Mesenchymal stem cell (in vitro differentiated cells and primary cell): ENCODE results near the gene PTPRN2.

Experiments
- DNase-seq: peaks from one replicate; pipeline ENCODE4 v3.0.0-alpha.2; 2013
- H2AFZ ChIP-seq: one replicate; pipeline ENCODE4 v1.6.1; 2013; ENCODE audit warnings: low read depth, mild to moderate bottlenecking, control low read depth, inconsistent platforms, low read length, moderate library complexity
- H2AK5ac ChIP-seq: 2 replicates; pipeline ENCODE4 v1.6.1; 2013; ENCODE audit warnings: low read length, moderate library complexity, mild to moderate bottlenecking, inconsistent platforms; ENCODE audit not compliant: severe bottlenecking
- H2BK120ac ChIP-seq: one replicate; pipeline ENCODE4 v1.6.1; 2013; ENCODE audit warnings: low read depth, mild to moderate bottlenecking, inconsistent platforms, low read length, moderate library complexity
- H2BK12ac ChIP-seq, 2 experiments: one replicate each; pipeline ENCODE4 v1.6.1; 2013; ENCODE audit warnings: inconsistent platforms in 2 of 2, low read length in 2 of 2, mild to moderate bottlenecking in 2 of 2, moderate library complexity in 2 of 2, control low read depth in 1 of 2
- H2BK15ac ChIP-seq: one replicate; pipeline ENCODE4 v1.6.1; 2013; ENCODE audit warnings: mild to moderate bottlenecking, low read depth, inconsistent platforms; ENCODE audit not compliant: poor library complexity, severe bottlenecking
- H2BK5ac ChIP-seq: 2 replicates; pipeline ENCODE4 v1.6.1; 2013; ENCODE audit warnings: low read depth, mild to moderate bottlenecking, low read length, control low read depth, inconsistent platforms; ENCODE audit not compliant: poor library complexity, severe bottlenecking
- H3K14ac ChIP-seq, 2 experiments: one replicate each; pipeline ENCODE4 v1.6.1; 2013; ENCODE audit warnings: inconsistent platforms in 2 of 2, low read length in 2 of 2, control low read depth in 1 of 2, mild to moderate bottlenecking in 1 of 2, moderate library complexity in 1 of 2
- H3K18ac ChIP-seq, 2 experiments: one replicate each; pipeline ENCODE4 v1.6.1; 2013; ENCODE audit warnings: inconsistent platforms in 2 of 2, low read length in 2 of 2, control low read depth in 1 of 2, low read depth in 1 of 2, mild to moderate bottlenecking in 1 of 2
- H3K23ac ChIP-seq, 2 experiments: one replicate each; pipeline ENCODE4 v1.6.1; 2013; ENCODE audit warnings: inconsistent platforms in 2 of 2, low read length in 2 of 2, mild to moderate bottlenecking in 2 of 2, moderate library complexity in 2 of 2, control low read depth in 1 of 2
- H3K27ac ChIP-seq: 2 replicates; pipeline ENCODE4 v1.5.1; 2013; ENCODE audit warnings: mild to moderate bottlenecking, moderate library complexity, low read length, control low read depth, inconsistent platforms; ENCODE audit not compliant: poor library complexity, severe bottlenecking
- H3K27me3 ChIP-seq, 2 experiments: 2 replicates each; pipeline versions ENCODE4 v1.6.1 to v1.7.0; 2013; ENCODE audit warnings: low read length in 2 of 2, mild to moderate bottlenecking in 2 of 2, moderate library complexity in 2 of 2, control low read depth in 1 of 2, inconsistent platforms in 1 of 2; ENCODE audit not compliant: control insufficient read depth in 1 of 2, insufficient read depth in 1 of 2
- H3K36me3 ChIP-seq, 2 experiments: 2 replicates each; pipeline versions ENCODE4 v1.6.1 to v1.7.0; 2013; ENCODE audit warnings: low read length in 2 of 2, control low read depth in 1 of 2, inconsistent platforms in 1 of 2, low read depth in 1 of 2, mild to moderate bottlenecking in 1 of 2; ENCODE audit not compliant: insufficient read depth in 2 of 2, control insufficient read depth in 1 of 2
- H3K4ac ChIP-seq, 2 experiments: one replicate each; pipeline ENCODE4 v1.6.1; 2013; ENCODE audit warnings: inconsistent platforms in 2 of 2, low read length in 2 of 2, mild to moderate bottlenecking in 2 of 2, moderate library complexity in 2 of 2, control low read depth in 1 of 2, low read depth in 1 of 2
- H3K4me1 ChIP-seq: 2 replicates; pipeline ENCODE4 v1.6.1; 2013; ENCODE audit warnings: low read depth, low read length, control low read depth; ENCODE audit not compliant: control insufficient read depth, insufficient read depth
- H3K4me2 ChIP-seq: 2 replicates; pipeline ENCODE4 v1.6.1; 2013; ENCODE audit warnings: low read length, mild to moderate bottlenecking, inconsistent platforms; ENCODE audit not compliant: poor library complexity, severe bottlenecking
- H3K4me3 ChIP-seq, 2 experiments: 2 replicates each; pipeline versions ENCODE4 v1.5.1 to v1.7.0; 2013; ENCODE audit warnings: low read length in 2 of 2, mild to moderate bottlenecking in 2 of 2, control low read depth in 1 of 2, low read depth in 1 of 2; ENCODE audit not compliant: insufficient read depth in 1 of 2
- H3K79me1 ChIP-seq: replicated peaks from 2 replicates; pipeline ENCODE4 v1.6.1; 2013; ENCODE audit warnings: mild to moderate bottlenecking, control low read depth, low read length, inconsistent platforms; ENCODE audit not compliant: poor library complexity, severe bottlenecking
- H3K9ac ChIP-seq: 2 replicates; pipeline ENCODE4 v1.7.0; 2013; ENCODE audit warnings: mild to moderate bottlenecking, low read length, moderate library complexity
- H3K9me3 ChIP-seq: 2 replicates; pipeline ENCODE4 v1.7.0; 2013; ENCODE audit warnings: mild to moderate bottlenecking, low read length; ENCODE audit not compliant: control insufficient read depth
- H4K8ac ChIP-seq: one replicate; pipeline ENCODE4 v1.6.1; 2013; ENCODE audit warnings: inconsistent platforms, mild to moderate bottlenecking, low read length, moderate library complexity
- H4K91ac ChIP-seq: one replicate; pipeline ENCODE4 v1.6.1; 2013; ENCODE audit warnings: mild to moderate bottlenecking, low read length, inconsistent platforms
- WGBS: methylation state at CpG from one replicate; pipeline ENCODE4 v1.1.7; 2013; ENCODE audit warnings: mixed read lengths; 5-methylcytosine and 5-hydroxymethylcytosine counted together

Gene PTPRN2

DNA sequence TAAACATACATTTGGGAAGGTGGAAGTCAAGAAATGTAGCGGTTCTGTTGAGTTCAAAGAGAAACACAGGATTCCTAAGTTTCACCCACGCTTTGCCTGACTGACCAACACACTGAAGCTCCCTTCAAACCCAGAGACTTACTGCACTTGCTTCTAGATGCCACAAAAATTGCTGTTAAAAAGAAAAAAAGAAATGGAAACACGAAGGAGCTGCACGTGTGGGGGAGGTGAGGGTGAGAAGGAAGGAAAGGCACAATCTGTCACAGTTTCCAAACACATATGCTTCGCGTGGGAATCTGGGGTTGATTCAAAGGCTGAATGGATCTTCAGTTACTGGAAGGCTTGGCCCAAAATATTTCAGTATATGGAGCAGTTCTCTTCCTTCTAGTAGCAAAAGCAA is 755.2 kb downstream of the PTPRN2 start:
- Histone ChIP-seq H2BK120ac (no peak overlapping the region), H3K14ac (no peak overlapping the region), H3K18ac (no peak overlapping the region), H2BK12ac (no peak overlapping the region), H3K27ac (no peak overlapping the region), H2BK5ac (no peak overlapping the region), H2AK5ac (no peak overlapping the region), H3K4me3 (no peak overlapping the region), H2AFZ (no peak overlapping the region), H3K79me1 (no peaks in the 10 kb centered on the region), H3K4ac (no peak overlapping the region), H3K9ac (no peak overlapping the region), H3K27me3 (no peaks in the 10 kb centered on the region), H4K8ac (no peak overlapping the region), H3K4me2 (no peak overlapping the region), H4K91ac (no peak overlapping the region), H3K23ac (no peak overlapping the region), H3K36me3 (no peaks in the 10 kb centered on the region), H3K9me3 (peaks cover 2% of the 10 kb centered on the region), H2BK15ac (no peak overlapping the region), H3K4me1 (no peaks in the 10 kb centered on the region)
- DNase-seq: no peak
- 83% methylated on average over 4 of the region's 6 CpGs for WGBS

DNA sequence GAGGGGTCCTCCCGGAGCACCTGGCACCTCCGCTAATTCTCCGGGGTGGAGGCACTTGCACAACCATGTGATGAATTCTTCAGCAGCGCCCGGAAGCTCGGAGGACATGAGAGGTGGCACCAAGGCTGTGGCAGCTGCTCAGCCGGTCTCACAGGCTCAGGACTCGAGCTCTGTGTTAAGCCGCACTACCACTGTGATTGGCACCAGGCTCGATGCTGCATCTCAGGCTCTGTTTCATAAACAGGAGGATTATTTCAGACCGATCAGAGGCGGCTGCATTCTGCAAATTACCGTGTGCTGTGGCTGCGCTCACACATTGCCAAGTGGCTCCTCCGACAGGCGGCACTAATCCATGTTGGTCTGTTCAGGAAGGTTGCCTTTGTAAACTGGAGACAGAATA is 755.6 kb downstream of the PTPRN2 start:
- 88% methylated on average over 16 of the region's 16 CpGs for WGBS
- H3K4me1 ChIP-seq: no peaks in the 10 kb centered on the region
- no peak overlapping the region for H3K4me2 ChIP-seq
- H2AFZ ChIP-seq: no peak overlapping the region
- peaks cover 2% of the 10 kb centered on the region for H3K9me3 ChIP-seq
- no peak overlapping the region for H2BK120ac ChIP-seq
- H3K4me3 ChIP-seq: no peak overlapping the region
- no peak for DNase-seq
- no peaks in the 10 kb centered on the region for H3K27me3 ChIP-seq
- H4K91ac ChIP-seq: no peak overlapping the region
- H3K14ac ChIP-seq: no peak overlapping the region
- no peak overlapping the region for H3K9ac ChIP-seq
- no peak overlapping the region for H3K18ac ChIP-seq
- H3K36me3 ChIP-seq: no peaks in the 10 kb centered on the region
- H3K4ac ChIP-seq: no peak overlapping the region
- H2BK5ac ChIP-seq: no peak overlapping the region
- H3K23ac ChIP-seq: no peak overlapping the region
- no peak overlapping the region for H2AK5ac ChIP-seq
- no peak overlapping the region for H3K27ac ChIP-seq
- H2BK15ac ChIP-seq: no peak overlapping the region
- no peaks in the 10 kb centered on the region for H3K79me1 ChIP-seq
- no peak overlapping the region for H2BK12ac ChIP-seq
- no peak overlapping the region for H4K8ac ChIP-seq

DNA sequence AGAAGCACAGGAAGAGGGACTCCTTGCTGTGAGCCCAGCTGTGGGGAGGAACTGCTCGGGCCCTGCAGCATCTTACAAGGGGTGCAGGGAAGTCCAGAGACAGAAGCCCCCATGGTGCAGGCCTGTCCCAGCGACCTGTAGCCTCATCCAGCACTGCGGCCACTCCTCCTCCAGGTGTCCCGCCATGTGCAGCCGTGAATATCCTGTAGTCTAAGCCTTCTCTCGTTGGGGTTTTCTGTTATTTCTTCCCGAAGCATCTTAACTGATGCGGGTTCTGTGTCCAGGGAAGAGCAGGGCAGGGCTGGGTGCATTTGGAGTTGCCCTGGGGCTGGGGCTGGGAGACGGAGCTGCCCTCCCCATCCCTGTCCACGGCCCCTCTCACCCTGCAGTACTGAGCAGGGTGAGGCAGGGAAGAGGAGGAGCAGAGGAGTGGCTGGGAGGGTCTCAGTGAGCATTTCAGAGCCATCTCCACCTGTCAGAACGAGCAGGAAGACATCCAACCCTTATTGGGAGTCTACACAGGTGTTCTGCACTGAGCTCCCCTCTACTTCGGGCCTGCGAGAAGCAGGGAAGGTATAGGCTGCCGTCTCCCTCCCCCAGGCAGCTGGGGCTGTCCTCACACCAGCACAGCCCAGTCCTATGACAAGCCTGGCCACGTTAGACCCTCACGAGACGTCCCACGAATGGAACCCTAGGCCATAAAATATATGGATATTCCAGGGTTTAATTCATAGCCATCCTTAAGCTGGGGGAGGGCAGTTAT is 756.3 kb downstream of the PTPRN2 start:
- H3K9ac ChIP-seq: no peak overlapping the region
- 74% methylated on average over 16 of the region's 18 CpGs for WGBS

DNA sequence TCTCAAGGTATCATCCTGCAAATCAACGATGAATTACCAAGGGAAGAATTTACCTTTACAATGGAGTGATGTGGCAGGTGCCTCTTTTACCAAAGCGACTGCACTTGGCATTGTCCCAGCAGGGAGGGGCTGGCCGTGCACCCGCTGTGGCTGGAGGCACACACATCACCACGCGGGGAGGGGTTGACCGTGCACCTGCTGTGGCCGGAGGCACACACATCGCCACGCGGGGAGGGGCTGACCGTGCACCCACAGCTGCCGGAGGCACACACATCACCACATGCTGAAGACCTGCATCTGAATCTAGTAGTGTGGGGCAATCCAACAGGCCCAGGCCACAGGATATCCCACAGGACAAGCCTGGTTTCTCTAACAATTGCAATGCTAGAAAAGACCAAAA is 757.3 kb downstream of the PTPRN2 start:
- H3K14ac ChIP-seq: no peak overlapping the region
- no peaks in the 10 kb centered on the region for H3K79me1 ChIP-seq
- H2BK120ac ChIP-seq: no peak overlapping the region
- no peak overlapping the region for H3K27ac ChIP-seq
- no peaks in the 10 kb centered on the region for H3K4me1 ChIP-seq
- no peak overlapping the region for H3K18ac ChIP-seq
- DNase-seq: no peak
- peaks cover 1% of the 10 kb centered on the region for H3K9me3 ChIP-seq
- H2BK12ac ChIP-seq: no peak overlapping the region
- no peak overlapping the region for H3K4me3 ChIP-seq
- 84% methylated on average over 13 of the region's 13 CpGs for WGBS
- H3K23ac ChIP-seq: no peak overlapping the region
- H2AFZ ChIP-seq: no peak overlapping the region
- no peak overlapping the region for H2BK15ac ChIP-seq
- H4K91ac ChIP-seq: no peak overlapping the region
- no peak overlapping the region for H2BK5ac ChIP-seq
- H3K4me2 ChIP-seq: no peak overlapping the region
- no peak overlapping the region for H2AK5ac ChIP-seq
- H4K8ac ChIP-seq: no peak overlapping the region
- H3K36me3 ChIP-seq: no peaks in the 10 kb centered on the region
- H3K27me3 ChIP-seq: no peaks in the 10 kb centered on the region
- H3K9ac ChIP-seq: no peak overlapping the region
- H3K4ac ChIP-seq: no peak overlapping the region

More for the DNA sequence above, 756.3 kb downstream of the PTPRN2 start:
- H3K14ac ChIP-seq: no peak overlapping the region
- no peaks in the 10 kb centered on the region for H3K27me3 ChIP-seq
- no peak overlapping the region for H3K18ac ChIP-seq
- no peaks in the 10 kb centered on the region for H3K36me3 ChIP-seq
- H3K23ac ChIP-seq: no peak overlapping the region
- H4K8ac ChIP-seq: no peak overlapping the region
- H2BK120ac ChIP-seq: no peak overlapping the region
- H3K4me2 ChIP-seq: no peak overlapping the region
- no peak overlapping the region for H3K27ac ChIP-seq
- no peak overlapping the region for H3K4ac ChIP-seq
- no peak overlapping the region for H2BK12ac ChIP-seq
- DNase-seq: no peak
- H3K79me1 ChIP-seq: no peaks in the 10 kb centered on the region
- H2BK15ac ChIP-seq: no peak overlapping the region
- H2BK5ac ChIP-seq: no peak overlapping the region
- H2AFZ ChIP-seq: no peak overlapping the region
- H3K9me3 ChIP-seq: peaks cover 2% of the 10 kb centered on the region
- no peak overlapping the region for H3K4me3 ChIP-seq
- no peak overlapping the region for H4K91ac ChIP-seq
- H3K4me1 ChIP-seq: no peaks in the 10 kb centered on the region
- no peak overlapping the region for H2AK5ac ChIP-seq
